Neural cell (in vitro differentiated cells): ENCODE results near the gene ZCCHC4. TPM values are rescaled to one million over a fixed set of nuclear protein-coding genes. Genes with fewer than 3 reads are reported as not detected.

Source experiments
- H2AFZ ChIP-seq: fragments of 200-600, 300-800 bp; sonication (generic), shearing (Covaris generic); 2 replicates; pipeline ENCODE4 v1.6.0; 2014; ENCODE audit warnings: low read depth, mild to moderate bottlenecking, antibody characterized with exemption, low read length, moderate library complexity
- H3F3A ChIP-seq: fragments of 200-600 bp; shearing (Covaris generic); 2 replicates; pipeline ENCODE4 v1.6.1; 2016; ENCODE audit warnings: mild to moderate bottlenecking, moderate library complexity, mixed read lengths, antibody characterized with exemption, low read length; ENCODE audit not compliant: insufficient read depth, poor library complexity, severe bottlenecking
- H3K27ac ChIP-seq: fragments of 200-600, 300-800 bp; sonication (generic), shearing (Covaris generic); 2 replicates; pipeline ENCODE4 v1.5.1; 2014; ENCODE audit warnings: mild to moderate bottlenecking, low read length, moderate library complexity
- H3K27me3 ChIP-seq: fragments of 300-800, 200-600 bp; sonication (generic), shearing (Covaris generic); 2 replicates; pipeline ENCODE4 v1.6.0; 2014; ENCODE audit warnings: mild to moderate bottlenecking, low read depth, low read length, moderate library complexity; ENCODE audit not compliant: insufficient read depth
- H3K36me3 ChIP-seq: fragments of 300-800, 200-600 bp; sonication (generic), shearing (Covaris generic); 2 replicates; pipeline ENCODE4 v1.5.1; 2014; ENCODE audit warnings: mild to moderate bottlenecking, antibody characterized with exemption, low read length, moderate library complexity; ENCODE audit not compliant: insufficient read depth
- H3K4me2 ChIP-seq: fragments of 300-800, 200-600 bp; sonication (generic), shearing (Covaris generic); 2 replicates; pipeline ENCODE4 v1.6.0; 2014; ENCODE audit warnings: mild to moderate bottlenecking, low read length
- H3K4me3 ChIP-seq: fragments of 300-800, 200-600 bp; sonication (generic), shearing (Covaris generic); 2 replicates; pipeline ENCODE4 v1.5.1; 2014; ENCODE audit warnings: mild to moderate bottlenecking, low read length, moderate library complexity
- H3K79me2 ChIP-seq: fragments of 200-600 bp; shearing (Covaris generic); replicated peaks from 2 replicates; pipeline ENCODE4 v1.6.0; 2014; ENCODE audit warnings: mild to moderate bottlenecking, low read length, moderate library complexity; ENCODE audit not compliant: insufficient read depth
- H3K9ac ChIP-seq: fragments of 300-800, 200-600 bp; sonication (generic), shearing (Covaris generic); 2 replicates; pipeline ENCODE4 v1.6.1; 2016; ENCODE audit warnings: mild to moderate bottlenecking, low read length, mixed read lengths
- H3K9me2 ChIP-seq: fragments of 200-600 bp; shearing (Covaris generic); 2 replicates; pipeline ENCODE4 v1.6.1; 2016; ENCODE audit warnings: mild to moderate bottlenecking, low read length, mixed read lengths; ENCODE audit not compliant: insufficient read depth
- H3K9me3 ChIP-seq: fragments of 200-600, 300-800 bp; sonication (generic), shearing (Covaris generic); 2 replicates; pipeline ENCODE4 v1.6.1; 2016; ENCODE audit warnings: mild to moderate bottlenecking, mixed run types, low read length, moderate library complexity, mixed read lengths
- H4K20me1 ChIP-seq: fragments of 200-600 bp; shearing (Covaris generic); 2 replicates; pipeline ENCODE4 v1.6.1; 2016; ENCODE audit warnings: mild to moderate bottlenecking, mixed run types; ENCODE audit not compliant: insufficient read depth
- EP300 ChIP-seq: fragments of 450-650 bp; conservative IDR thresholded peaks from 2 replicates; pipeline ENCODE4 v1.6.1; 2014; ENCODE audit warnings: antibody characterized with exemption, mild to moderate bottlenecking, moderate library complexity; ENCODE audit not compliant: poor library complexity, severe bottlenecking
- EZH2 ChIP-seq: fragments of 200-600, 300-800 bp; shearing (Covaris generic), sonication (generic); IDR thresholded peaks from 2 replicates; pipeline ENCODE4 v1.6.1; 2014; ENCODE audit warnings: antibody characterized with exemption, low read length, borderline replicate concordance, mild to moderate bottlenecking; ENCODE audit not compliant: insufficient read depth, poor library complexity, severe bottlenecking
- MXI1 ChIP-seq: fragments of 450-650 bp; conservative IDR thresholded peaks from 2 replicates; pipeline ENCODE4 v1.6.1; 2014; ENCODE audit warnings: antibody characterized with exemption, mild to moderate bottlenecking; ENCODE audit not compliant: poor library complexity, severe bottlenecking
- POLR2AphosphoS5 ChIP-seq: IDR thresholded peaks from 2 replicates; pipeline ENCODE4 v1.6.1; 2012
- RAD21 ChIP-seq: fragments of 450-650 bp; conservative IDR thresholded peaks from 2 replicates; pipeline ENCODE4 v1.6.1; 2014; ENCODE audit warnings: antibody characterized with exemption, mild to moderate bottlenecking, moderate library complexity
- REST ChIP-seq: IDR thresholded peaks from 2 replicates; pipeline ENCODE4 v1.6.1; 2012; ENCODE audit warnings: borderline replicate concordance
- SMC3 ChIP-seq: fragments of 450-650 bp; conservative IDR thresholded peaks from 2 replicates; pipeline ENCODE4 v1.6.1; 2014; ENCODE audit warnings: antibody characterized with exemption, mild to moderate bottlenecking, moderate library complexity; ENCODE audit not compliant: poor library complexity
- TAF1 ChIP-seq: IDR thresholded peaks from 2 replicates; pipeline ENCODE4 v1.6.1; 2012; ENCODE audit warnings: low read depth
- polyA plus RNA-seq: library from polyadenylated mRNA; depleted of rRNA; stranded (reverse); fragments of >200 nt; gene quantifications from 2 replicates; pipeline ENCODE4 v1.2.3, GENCODE V29; 2014
- TF ChIP-seq, protein P1 (sequence below): fragments of 450-650 bp; IDR thresholded peaks from 2 replicates; pipeline ENCODE4 v1.5.1; 2014; ENCODE audit warnings: antibody characterized with exemption, mild to moderate bottlenecking, moderate library complexity; ENCODE audit not compliant: poor library complexity, severe bottlenecking

Gene ZCCHC4
- polyA plus RNA-seq, 1 donor from 2014 or later = 8.6 TPM

DNA sequence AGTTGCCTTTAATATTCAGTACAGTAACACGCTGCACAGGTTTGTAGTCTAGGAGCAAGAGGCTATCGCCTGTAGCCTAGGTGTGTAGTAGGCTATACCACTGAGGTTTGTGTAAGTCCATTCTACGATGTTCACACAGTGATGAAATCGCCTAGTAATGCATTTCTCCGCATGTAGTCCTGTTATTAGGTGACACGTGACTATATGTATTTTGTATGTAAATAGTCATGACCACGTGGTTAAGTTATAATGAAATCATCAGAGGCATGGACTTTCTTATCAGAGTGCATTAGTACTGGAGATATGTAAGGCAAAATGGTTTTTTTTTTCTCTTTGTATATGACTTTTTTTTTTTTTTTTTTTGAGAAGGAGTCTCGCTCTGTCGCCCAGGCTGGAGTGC is 9.9 kb upstream of the ZCCHC4 start:
- no peaks in the 10 kb centered on the region for H3K79me2 ChIP-seq
- H3K9ac ChIP-seq = no peak overlapping the region
- no peaks in the 10 kb centered on the region for H3K27me3 ChIP-seq
- H3K27ac ChIP-seq = no peak overlapping the region
- no peak for TF ChIP-seq TAF1
- TF ChIP-seq, protein P1, sequence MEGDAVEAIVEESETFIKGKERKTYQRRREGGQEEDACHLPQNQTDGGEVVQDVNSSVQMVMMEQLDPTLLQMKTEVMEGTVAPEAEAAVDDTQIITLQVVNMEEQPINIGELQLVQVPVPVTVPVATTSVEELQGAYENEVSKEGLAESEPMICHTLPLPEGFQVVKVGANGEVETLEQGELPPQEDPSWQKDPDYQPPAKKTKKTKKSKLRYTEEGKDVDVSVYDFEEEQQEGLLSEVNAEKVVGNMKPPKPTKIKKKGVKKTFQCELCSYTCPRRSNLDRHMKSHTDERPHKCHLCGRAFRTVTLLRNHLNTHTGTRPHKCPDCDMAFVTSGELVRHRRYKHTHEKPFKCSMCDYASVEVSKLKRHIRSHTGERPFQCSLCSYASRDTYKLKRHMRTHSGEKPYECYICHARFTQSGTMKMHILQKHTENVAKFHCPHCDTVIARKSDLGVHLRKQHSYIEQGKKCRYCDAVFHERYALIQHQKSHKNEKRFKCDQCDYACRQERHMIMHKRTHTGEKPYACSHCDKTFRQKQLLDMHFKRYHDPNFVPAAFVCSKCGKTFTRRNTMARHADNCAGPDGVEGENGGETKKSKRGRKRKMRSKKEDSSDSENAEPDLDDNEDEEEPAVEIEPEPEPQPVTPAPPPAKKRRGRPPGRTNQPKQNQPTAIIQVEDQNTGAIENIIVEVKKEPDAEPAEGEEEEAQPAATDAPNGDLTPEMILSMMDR = no peak
- TF ChIP-seq MXI1 = no peak
- no peak for TF ChIP-seq RAD21
- no peak for TF ChIP-seq EZH2
- TF ChIP-seq EP300 = no peak
- no peak for TF ChIP-seq SMC3
- no peak for TF ChIP-seq REST
- no peak for TF ChIP-seq POLR2AphosphoS5
- no peaks in the 10 kb centered on the region for H3K9me3 ChIP-seq
- no peak overlapping the region for H3K4me3 ChIP-seq
- no peaks in the 10 kb centered on the region for H3K36me3 ChIP-seq
- H3K4me2 ChIP-seq = no peak overlapping the region
- H2AFZ ChIP-seq = no peak overlapping the region
- H3F3A ChIP-seq = no peaks in the 10 kb centered on the region
- no peaks in the 10 kb centered on the region for H4K20me1 ChIP-seq
- no peaks in the 10 kb centered on the region for H3K9me2 ChIP-seq

GRCh38 chr4:25303578-25303977 is 9.0 kb upstream of the ZCCHC4 start:
- H3K9me3 ChIP-seq = no peaks in the 10 kb centered on the region
- no peaks in the 10 kb centered on the region for H3F3A ChIP-seq
- H3K4me3 ChIP-seq = no peak overlapping the region
- no peak overlapping the region for H3K4me2 ChIP-seq
- H3K9me2 ChIP-seq = no peaks in the 10 kb centered on the region
- TF ChIP-seq POLR2AphosphoS5 = no peak
- TF ChIP-seq, protein P1 = no peak
- no peak for TF ChIP-seq MXI1
- TF ChIP-seq EP300 = no peak
- H3K27ac ChIP-seq = no peak overlapping the region
- no peaks in the 10 kb centered on the region for H3K36me3 ChIP-seq
- no peaks in the 10 kb centered on the region for H4K20me1 ChIP-seq
- no peaks in the 10 kb centered on the region for H3K79me2 ChIP-seq
- no peaks in the 10 kb centered on the region for H3K27me3 ChIP-seq
- no peak overlapping the region for H2AFZ ChIP-seq
- H3K9ac ChIP-seq = no peak overlapping the region
